Transverse colon (tissue), 3 donors: ENCODE measurements around the gene FRYL.

ENCODE experiments used
- CTCF ChIP-seq, 5 experiments: fragments of 200-600 bp in 3 of 5; fragments of 450-650 bp in 2 of 5; sonication (generic) in 3 of 5; IDR thresholded peaks; 1 replicate in 2 of 5; 2 replicates in 3 of 5; pipeline ENCODE4 v1.5.1; 2016 to 2017; ENCODE audit warnings: antibody characterized with exemption in 5 of 5, inconsistent platforms in 3 of 5, mild to moderate bottlenecking in 2 of 5, moderate library complexity in 1 of 5
- POLR2A ChIP-seq: fragments of 450-650 bp; IDR thresholded peaks from one replicate; pipeline ENCODE4 v1.6.1; 2016; ENCODE audit warnings: antibody characterized with exemption, mild to moderate bottlenecking, moderate library complexity

GRCh38 chr4:48498895-48499294, 281.2 kb downstream of the FRYL start:
- TF ChIP-seq POLR2A = no peak
- no peak for TF ChIP-seq CTCF (IDR thresholded peaks at IDR 0.05)
